Neural cell (in vitro differentiated cells): Measurements from ENCODE around the gene EDARADD. TPM values are rescaled to one million over a fixed set of nuclear protein-coding genes. Genes with fewer than 3 reads are reported as not detected.

Source experiments
- H2AFZ ChIP-seq: fragments of 200-600, 300-800 bp; sonication (generic), shearing (Covaris generic); 2 replicates; pipeline ENCODE4 v1.6.0; 2014; ENCODE audit warnings: low read depth, mild to moderate bottlenecking, antibody characterized with exemption, low read length, moderate library complexity
- H3F3A ChIP-seq: fragments of 200-600 bp; shearing (Covaris generic); 2 replicates; pipeline ENCODE4 v1.6.1; 2016; ENCODE audit warnings: mild to moderate bottlenecking, moderate library complexity, mixed read lengths, antibody characterized with exemption, low read length; ENCODE audit not compliant: insufficient read depth, poor library complexity, severe bottlenecking
- H3K27ac ChIP-seq: fragments of 200-600, 300-800 bp; sonication (generic), shearing (Covaris generic); 2 replicates; pipeline ENCODE4 v1.5.1; 2014; ENCODE audit warnings: mild to moderate bottlenecking, low read length, moderate library complexity
- H3K27me3 ChIP-seq: fragments of 300-800, 200-600 bp; sonication (generic), shearing (Covaris generic); 2 replicates; pipeline ENCODE4 v1.6.0; 2014; ENCODE audit warnings: mild to moderate bottlenecking, low read depth, low read length, moderate library complexity; ENCODE audit not compliant: insufficient read depth
- H3K36me3 ChIP-seq: fragments of 300-800, 200-600 bp; sonication (generic), shearing (Covaris generic); 2 replicates; pipeline ENCODE4 v1.5.1; 2014; ENCODE audit warnings: mild to moderate bottlenecking, antibody characterized with exemption, low read length, moderate library complexity; ENCODE audit not compliant: insufficient read depth
- H3K4me2 ChIP-seq: fragments of 300-800, 200-600 bp; sonication (generic), shearing (Covaris generic); 2 replicates; pipeline ENCODE4 v1.6.0; 2014; ENCODE audit warnings: mild to moderate bottlenecking, low read length
- H3K4me3 ChIP-seq: fragments of 300-800, 200-600 bp; sonication (generic), shearing (Covaris generic); 2 replicates; pipeline ENCODE4 v1.5.1; 2014; ENCODE audit warnings: mild to moderate bottlenecking, low read length, moderate library complexity
- H3K79me2 ChIP-seq: fragments of 200-600 bp; shearing (Covaris generic); replicated peaks from 2 replicates; pipeline ENCODE4 v1.6.0; 2014; ENCODE audit warnings: mild to moderate bottlenecking, low read length, moderate library complexity; ENCODE audit not compliant: insufficient read depth
- H3K9ac ChIP-seq: fragments of 300-800, 200-600 bp; sonication (generic), shearing (Covaris generic); 2 replicates; pipeline ENCODE4 v1.6.1; 2016; ENCODE audit warnings: mild to moderate bottlenecking, low read length, mixed read lengths
- H3K9me2 ChIP-seq: fragments of 200-600 bp; shearing (Covaris generic); 2 replicates; pipeline ENCODE4 v1.6.1; 2016; ENCODE audit warnings: mild to moderate bottlenecking, low read length, mixed read lengths; ENCODE audit not compliant: insufficient read depth
- H3K9me3 ChIP-seq: fragments of 200-600, 300-800 bp; sonication (generic), shearing (Covaris generic); 2 replicates; pipeline ENCODE4 v1.6.1; 2016; ENCODE audit warnings: mild to moderate bottlenecking, mixed run types, low read length, moderate library complexity, mixed read lengths
- H4K20me1 ChIP-seq: fragments of 200-600 bp; shearing (Covaris generic); 2 replicates; pipeline ENCODE4 v1.6.1; 2016; ENCODE audit warnings: mild to moderate bottlenecking, mixed run types; ENCODE audit not compliant: insufficient read depth
- EP300 ChIP-seq: fragments of 450-650 bp; conservative IDR thresholded peaks from 2 replicates; pipeline ENCODE4 v1.6.1; 2014; ENCODE audit warnings: antibody characterized with exemption, mild to moderate bottlenecking, moderate library complexity; ENCODE audit not compliant: poor library complexity, severe bottlenecking
- EZH2 ChIP-seq: fragments of 200-600, 300-800 bp; shearing (Covaris generic), sonication (generic); IDR thresholded peaks from 2 replicates; pipeline ENCODE4 v1.6.1; 2014; ENCODE audit warnings: antibody characterized with exemption, low read length, borderline replicate concordance, mild to moderate bottlenecking; ENCODE audit not compliant: insufficient read depth, poor library complexity, severe bottlenecking
- MXI1 ChIP-seq: fragments of 450-650 bp; conservative IDR thresholded peaks from 2 replicates; pipeline ENCODE4 v1.6.1; 2014; ENCODE audit warnings: antibody characterized with exemption, mild to moderate bottlenecking; ENCODE audit not compliant: poor library complexity, severe bottlenecking
- POLR2AphosphoS5 ChIP-seq: IDR thresholded peaks from 2 replicates; pipeline ENCODE4 v1.6.1; 2012
- RAD21 ChIP-seq: fragments of 450-650 bp; conservative IDR thresholded peaks from 2 replicates; pipeline ENCODE4 v1.6.1; 2014; ENCODE audit warnings: antibody characterized with exemption, mild to moderate bottlenecking, moderate library complexity
- SMC3 ChIP-seq: fragments of 450-650 bp; conservative IDR thresholded peaks from 2 replicates; pipeline ENCODE4 v1.6.1; 2014; ENCODE audit warnings: antibody characterized with exemption, mild to moderate bottlenecking, moderate library complexity; ENCODE audit not compliant: poor library complexity
- TAF1 ChIP-seq: IDR thresholded peaks from 2 replicates; pipeline ENCODE4 v1.6.1; 2012; ENCODE audit warnings: low read depth
- polyA plus RNA-seq: library from polyadenylated mRNA; depleted of rRNA; stranded (reverse); fragments of >200 nt; gene quantifications from 2 replicates; pipeline ENCODE4 v1.2.3, GENCODE V29; 2014
- TF ChIP-seq, protein P1 (sequence below): fragments of 450-650 bp; IDR thresholded peaks from 2 replicates; pipeline ENCODE4 v1.5.1; 2014; ENCODE audit warnings: antibody characterized with exemption, mild to moderate bottlenecking, moderate library complexity; ENCODE audit not compliant: poor library complexity, severe bottlenecking
- TF ChIP-seq, protein P2 (sequence below): IDR thresholded peaks from 2 replicates; pipeline ENCODE4 v1.6.1; 2012; ENCODE audit warnings: borderline replicate concordance

Gene EDARADD
- polyA plus RNA-seq, 1 donor from 2014 or later = 0.17 TPM

DNA sequence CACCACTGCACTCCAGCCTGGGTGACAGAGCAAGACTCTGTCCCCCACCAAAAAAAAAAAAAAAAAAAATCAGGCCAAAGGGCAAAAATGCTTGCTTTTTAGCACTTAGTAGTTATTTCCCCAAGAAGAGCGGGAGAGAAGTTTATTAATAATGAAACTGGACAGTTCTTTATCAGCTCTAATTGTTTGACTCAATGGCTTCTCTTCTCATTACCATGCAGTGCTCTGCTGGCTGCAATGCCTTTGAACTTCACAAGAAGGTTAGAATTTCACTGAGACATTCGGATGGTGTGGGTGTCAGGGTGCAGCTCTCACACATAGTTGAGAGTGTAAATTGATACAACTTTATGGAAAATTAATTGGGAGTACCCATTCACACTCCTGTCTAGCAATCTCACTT, 63.7 kb downstream of the EDARADD start:
- Histone ChIP-seq H3K9ac (no peak overlapping the region), H3F3A (no peaks in the 10 kb centered on the region), H4K20me1 (no peaks in the 10 kb centered on the region), H3K27ac (no peak overlapping the region), H3K36me3 (no peaks in the 10 kb centered on the region), H3K4me3 (no peak overlapping the region), H3K27me3 (no peaks in the 10 kb centered on the region), H3K79me2 (no peaks in the 10 kb centered on the region), H3K9me3 (no peaks in the 10 kb centered on the region), H2AFZ (no peak overlapping the region), H3K9me2 (no peaks in the 10 kb centered on the region), H3K4me2 (no peak overlapping the region)
- TF ChIP-seq, protein P1, sequence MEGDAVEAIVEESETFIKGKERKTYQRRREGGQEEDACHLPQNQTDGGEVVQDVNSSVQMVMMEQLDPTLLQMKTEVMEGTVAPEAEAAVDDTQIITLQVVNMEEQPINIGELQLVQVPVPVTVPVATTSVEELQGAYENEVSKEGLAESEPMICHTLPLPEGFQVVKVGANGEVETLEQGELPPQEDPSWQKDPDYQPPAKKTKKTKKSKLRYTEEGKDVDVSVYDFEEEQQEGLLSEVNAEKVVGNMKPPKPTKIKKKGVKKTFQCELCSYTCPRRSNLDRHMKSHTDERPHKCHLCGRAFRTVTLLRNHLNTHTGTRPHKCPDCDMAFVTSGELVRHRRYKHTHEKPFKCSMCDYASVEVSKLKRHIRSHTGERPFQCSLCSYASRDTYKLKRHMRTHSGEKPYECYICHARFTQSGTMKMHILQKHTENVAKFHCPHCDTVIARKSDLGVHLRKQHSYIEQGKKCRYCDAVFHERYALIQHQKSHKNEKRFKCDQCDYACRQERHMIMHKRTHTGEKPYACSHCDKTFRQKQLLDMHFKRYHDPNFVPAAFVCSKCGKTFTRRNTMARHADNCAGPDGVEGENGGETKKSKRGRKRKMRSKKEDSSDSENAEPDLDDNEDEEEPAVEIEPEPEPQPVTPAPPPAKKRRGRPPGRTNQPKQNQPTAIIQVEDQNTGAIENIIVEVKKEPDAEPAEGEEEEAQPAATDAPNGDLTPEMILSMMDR = no peak
- TF ChIP-seq EP300 = no peak

- Histone ChIP-seq H3K79me2 (no peaks in the 10 kb centered on the region), H3K4me3 (no peak overlapping the region), H3K27me3 (no peaks in the 10 kb centered on the region), H3K27ac (no peak overlapping the region), H4K20me1 (no peaks in the 10 kb centered on the region), H3F3A (no peaks in the 10 kb centered on the region), H3K4me2 (no peak overlapping the region), H2AFZ (no peak overlapping the region), H3K9ac (no peak overlapping the region), H3K36me3 (no peaks in the 10 kb centered on the region), H3K9me3 (no peaks in the 10 kb centered on the region), H3K9me2 (no peaks in the 10 kb centered on the region)
- TF ChIP-seq, protein P1 = no peak
- TF ChIP-seq EZH2 (no peak), EP300 (no peak), MXI1 (no peak), SMC3 (no peak), TAF1 (no peak), RAD21 (no peak), POLR2AphosphoS5 (no peak)
- TF ChIP-seq, protein P2, sequence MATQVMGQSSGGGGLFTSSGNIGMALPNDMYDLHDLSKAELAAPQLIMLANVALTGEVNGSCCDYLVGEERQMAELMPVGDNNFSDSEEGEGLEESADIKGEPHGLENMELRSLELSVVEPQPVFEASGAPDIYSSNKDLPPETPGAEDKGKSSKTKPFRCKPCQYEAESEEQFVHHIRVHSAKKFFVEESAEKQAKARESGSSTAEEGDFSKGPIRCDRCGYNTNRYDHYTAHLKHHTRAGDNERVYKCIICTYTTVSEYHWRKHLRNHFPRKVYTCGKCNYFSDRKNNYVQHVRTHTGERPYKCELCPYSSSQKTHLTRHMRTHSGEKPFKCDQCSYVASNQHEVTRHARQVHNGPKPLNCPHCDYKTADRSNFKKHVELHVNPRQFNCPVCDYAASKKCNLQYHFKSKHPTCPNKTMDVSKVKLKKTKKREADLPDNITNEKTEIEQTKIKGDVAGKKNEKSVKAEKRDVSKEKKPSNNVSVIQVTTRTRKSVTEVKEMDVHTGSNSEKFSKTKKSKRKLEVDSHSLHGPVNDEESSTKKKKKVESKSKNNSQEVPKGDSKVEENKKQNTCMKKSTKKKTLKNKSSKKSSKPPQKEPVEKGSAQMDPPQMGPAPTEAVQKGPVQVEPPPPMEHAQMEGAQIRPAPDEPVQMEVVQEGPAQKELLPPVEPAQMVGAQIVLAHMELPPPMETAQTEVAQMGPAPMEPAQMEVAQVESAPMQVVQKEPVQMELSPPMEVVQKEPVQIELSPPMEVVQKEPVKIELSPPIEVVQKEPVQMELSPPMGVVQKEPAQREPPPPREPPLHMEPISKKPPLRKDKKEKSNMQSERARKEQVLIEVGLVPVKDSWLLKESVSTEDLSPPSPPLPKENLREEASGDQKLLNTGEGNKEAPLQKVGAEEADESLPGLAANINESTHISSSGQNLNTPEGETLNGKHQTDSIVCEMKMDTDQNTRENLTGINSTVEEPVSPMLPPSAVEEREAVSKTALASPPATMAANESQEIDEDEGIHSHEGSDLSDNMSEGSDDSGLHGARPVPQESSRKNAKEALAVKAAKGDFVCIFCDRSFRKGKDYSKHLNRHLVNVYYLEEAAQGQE = no peak
These were observed 64.9 kb downstream of the EDARADD start for GRCh38 chr1:236458996-236459395.
